IMR-90 (cell line): ENCODE results near the gene NANS. TPM values are rescaled to one million over a fixed set of nuclear protein-coding genes. Genes with fewer than 3 reads are reported as not detected.

Experiments used
- ATAC-seq: fragments of 200-7000 bp; cut with Tn5 transposase; 2 replicates; pipeline ENCODE4 v1.9.1; 2020; ENCODE audit warnings: low read depth, mild to moderate bottlenecking, moderate library complexity
- BruUV-seq: library from RNA; stranded (reverse); fragments of 400-500 nt; replicated peaks from 2 replicates; lab custom pipeline; 2021; lab: Mats Ljungman, UMichigan
- CTCF ChIA-PET: fragments of 300-600 bp; formaldehyde crosslinking; extraction: SDS; loops from one replicate; lab custom pipeline; 2021; ENCODE audit warnings: antibody characterized with exemption; lab: Yijun Ruan, JAX
- POLR2A ChIA-PET: fragments of 300-600 bp; sonication (Branson Sonifier 250); formaldehyde crosslinking; loops from one replicate; lab custom pipeline; 2022; ENCODE audit warnings: antibody characterized with exemption; ENCODE audit not compliant: unreplicated experiment; lab: Charles Lee
- DNase-seq: peaks from one replicate; pipeline ENCODE4 v3.0.0; 2013
- H2AFZ ChIP-seq: replicated peaks from 2 replicates; pipeline ENCODE3; 2013; ENCODE audit warnings: low read length, mild to moderate bottlenecking; ENCODE audit not compliant: poor library complexity
- H2AK5ac ChIP-seq: 2 replicates; pipeline ENCODE4 v1.6.1; 2013; ENCODE audit warnings: low read depth, low read length, inconsistent platforms
- H2AK9ac ChIP-seq: replicated peaks from 2 replicates; pipeline ENCODE3; 2013; ENCODE audit warnings: mild to moderate bottlenecking, low read depth, low read length, moderate library complexity; ENCODE audit not compliant: poor library complexity
- H2BK120ac ChIP-seq: 2 replicates; pipeline ENCODE4 v1.6.1; 2013; ENCODE audit warnings: low read depth, low read length, inconsistent platforms
- H2BK15ac ChIP-seq: 3 replicates; pipeline ENCODE4 v1.6.1; 2013; ENCODE audit warnings: low read depth, low read length, inconsistent platforms
- H2BK20ac ChIP-seq: 2 replicates; pipeline ENCODE4 v1.6.1; 2013; ENCODE audit warnings: low read depth, mild to moderate bottlenecking, inconsistent platforms, low read length, moderate library complexity
- H2BK5ac ChIP-seq: 2 replicates; pipeline ENCODE4 v1.6.1; 2013; ENCODE audit warnings: mild to moderate bottlenecking, low read depth, low read length, inconsistent platforms; ENCODE audit not compliant: poor library complexity, severe bottlenecking
- H3K14ac ChIP-seq: replicated peaks from 2 replicates; pipeline ENCODE4 v1.6.1; 2013; ENCODE audit warnings: low read depth, low read length, inconsistent platforms
- H3K18ac ChIP-seq: 2 replicates; pipeline ENCODE4 v1.6.1; 2013; ENCODE audit warnings: low read depth, low read length, control low read depth
- H3K23ac ChIP-seq: 2 replicates; pipeline ENCODE4 v1.6.1; 2013; ENCODE audit warnings: low read depth, low read length, inconsistent platforms
- H3K27ac ChIP-seq: 2 replicates; pipeline ENCODE4 v1.5.1; 2013; ENCODE audit warnings: mild to moderate bottlenecking, control low read depth, low read length; ENCODE audit not compliant: insufficient read depth
- H3K27me3 ChIP-seq: 2 replicates; pipeline ENCODE4 v1.6.1; 2013; ENCODE audit warnings: low read length; ENCODE audit not compliant: control insufficient read depth, insufficient read depth
- H3K36me3 ChIP-seq: 2 replicates; pipeline ENCODE4 v1.6.1; 2013; ENCODE audit warnings: low read length, mixed read lengths; ENCODE audit not compliant: control insufficient read depth, insufficient read depth
- H3K4ac ChIP-seq: 2 replicates; pipeline ENCODE4 v1.6.1; 2013; ENCODE audit warnings: low read depth, low read length, inconsistent platforms
- H3K4me1 ChIP-seq: 2 replicates; pipeline ENCODE4 v1.6.1; 2013; ENCODE audit warnings: low read length, mixed read lengths; ENCODE audit not compliant: control insufficient read depth, insufficient read depth
- H3K4me2 ChIP-seq: 2 replicates; pipeline ENCODE4 v1.6.1; 2013; ENCODE audit warnings: low read depth, mild to moderate bottlenecking, control low read depth, low read length, moderate library complexity
- H3K4me3 ChIP-seq: 2 replicates; pipeline ENCODE4 v1.5.1; 2013; ENCODE audit warnings: low read depth, mild to moderate bottlenecking, control low read depth, low read length, moderate library complexity; ENCODE audit not compliant: insufficient read depth
- H3K56ac ChIP-seq: 2 replicates; pipeline ENCODE4 v1.6.1; 2013; ENCODE audit warnings: low read length, inconsistent platforms; ENCODE audit not compliant: insufficient read depth; ENCODE audit errors: extremely low read depth
- H3K79me1 ChIP-seq, 2 experiments: 2 replicates each; pipeline ENCODE4 v1.6.1; 2013; ENCODE audit warnings: low read length in 2 of 2, inconsistent platforms in 1 of 2, low read depth in 1 of 2
- H3K9ac ChIP-seq: 2 replicates; pipeline ENCODE4 v1.6.1; 2013; ENCODE audit warnings: low read depth, low read length, control low read depth
- H3K9me1 ChIP-seq: 2 replicates; pipeline ENCODE4 v1.6.1; 2013; ENCODE audit warnings: low read length, inconsistent platforms; ENCODE audit not compliant: insufficient read depth
- H3K9me3 ChIP-seq: 2 replicates; pipeline ENCODE4 v1.6.1; 2013; ENCODE audit warnings: low read length; ENCODE audit not compliant: control insufficient read depth, insufficient read depth
- H4K20me1 ChIP-seq: 2 replicates; pipeline ENCODE4 v1.6.1; 2013; ENCODE audit warnings: low read length, inconsistent platforms; ENCODE audit not compliant: insufficient read depth
- H4K5ac ChIP-seq: 2 replicates; pipeline ENCODE4 v1.6.1; 2013; ENCODE audit warnings: mild to moderate bottlenecking, low read depth, low read length, control low read depth
- H4K8ac ChIP-seq, 2 experiments: 2 replicates each; pipeline ENCODE4 v1.6.1; 2013; ENCODE audit warnings: low read depth in 2 of 2, low read length in 2 of 2, control low read depth in 1 of 2, inconsistent platforms in 1 of 2
- H4K91ac ChIP-seq: 2 replicates; pipeline ENCODE4 v1.6.1; 2013; ENCODE audit warnings: low read depth, low read length, inconsistent platforms; ENCODE audit not compliant: insufficient read depth
- BHLHE40 ChIP-seq: fragments of 150-350 bp; IDR thresholded peaks from 2 replicates; pipeline ENCODE4 v1.6.1; 2016; ENCODE audit warnings: mild to moderate bottlenecking, low read depth, low read length
- CEBPB ChIP-seq: IDR thresholded peaks from 2 replicates; pipeline ENCODE4 v1.6.1; 2012; ENCODE audit warnings: low read depth, low read length, improper control_type of control experiment
- CHD1 ChIP-seq: IDR thresholded peaks from 2 replicates; pipeline ENCODE4 v1.6.1; 2012; ENCODE audit warnings: low read depth, low read length, improper control_type of control experiment
- FOS ChIP-seq: fragments of 150-350 bp; IDR thresholded peaks from 2 replicates; pipeline ENCODE4 v1.6.1; 2016; ENCODE audit warnings: low read depth, low read length
- MAZ ChIP-seq: IDR thresholded peaks from 2 replicates; pipeline ENCODE4 v1.6.1; 2012; ENCODE audit warnings: low read depth, mild to moderate bottlenecking, low read length, improper control_type of control experiment, moderate library complexity, borderline replicate concordance
- MXI1 ChIP-seq: IDR thresholded peaks from 2 replicates; pipeline ENCODE4 v1.6.1; 2012; ENCODE audit warnings: low read depth, mild to moderate bottlenecking, low read length, moderate library complexity, borderline replicate concordance
- NFE2L2 ChIP-seq: fragments of 150-350 bp; IDR thresholded peaks from 2 replicates; pipeline ENCODE4 v1.6.1; 2016; ENCODE audit warnings: low read depth, mild to moderate bottlenecking, low read length
- RAD21 ChIP-seq: IDR thresholded peaks from 2 replicates; pipeline ENCODE4 v1.6.1; 2012; ENCODE audit warnings: low read length, improper control_type of control experiment
- RCOR1 ChIP-seq: IDR thresholded peaks from 2 replicates; pipeline ENCODE4 v1.6.1; 2012; ENCODE audit warnings: mild to moderate bottlenecking, low read length, improper control_type of control experiment; ENCODE audit not compliant: insufficient replicate concordance
- USF2 ChIP-seq: fragments of 150-350 bp; IDR thresholded peaks from 2 replicates; pipeline ENCODE4 v1.6.1; 2017; ENCODE audit warnings: mild to moderate bottlenecking, antibody characterized with exemption, low read length, low read depth
- WGBS, 2 experiments: methylation state at CpG; one replicate each; pipeline versions ENCODE4 v1.1.5 to v1.1.7; 2013; ENCODE audit warnings: missing lambda C conversion rate in 2 of 2; ENCODE audit not compliant: insufficient read length in 1 of 2; ENCODE audit errors: extremely low coverage in 2 of 2; 5-methylcytosine and 5-hydroxymethylcytosine counted together
- dilution Hi-C: fragments of 300-500 bp; cut with HindIII; formaldehyde crosslinking; loops from one replicate; pipeline ENCODE4 v1.14.3; 2018; ENCODE audit warnings: low sequenced_read_pairs; ENCODE audit not compliant: unreplicated experiment
- in situ Hi-C: fragments of 300-500 bp; cut with MboI; formaldehyde crosslinking; loops from 3 replicates; pipeline ENCODE4 v1.14.3; 2019; ENCODE audit warnings: low sequenced_read_pairs, inconsistent platforms, mixed read lengths
- intact Hi-C: fragments of 100-400 bp; cut with micrococcal nuclease; formaldehyde crosslinking; loops from 2 replicates; pipeline ENCODE4 v1.10.0; 2022
- microRNA-seq, 2 experiments: library from miRNA; stranded (forward) in 1 of 2; unstranded in 1 of 2; fragments of 10-50 nt in 1 of 2; fragments of <30 nt in 1 of 2; gene quantifications in 1 of 2; microRNA quantifications in 1 of 2; one replicate each; pipeline versions ENCODE3 to v1.1.0; 2013 to 2020; ENCODE audit not compliant: insufficient read depth in 1 of 2, insufficient read length in 1 of 2, unreplicated experiment in 1 of 2
- polyA plus RNA-seq, 3 experiments: library from polyadenylated mRNA; depleted of rRNA; stranded (reverse); fragments of >200 nt; gene quantifications; 2 replicates each; pipeline ENCODE4 v1.2.3, GENCODE V29; 2012; ENCODE audit warnings: low replicate concordance in 1 of 3
- small RNA-seq, 5 experiments: library from RNA; depleted of rRNA; stranded (forward); fragments of <200 nt; gene quantifications; one replicate each; pipeline ENCODE3, GENCODE V24; 2012
- total RNA-seq: library from RNA; depleted of rRNA; stranded (reverse); fragments of >200 nt; gene quantifications from 2 replicates; pipeline ENCODE4 v1.2.3, GENCODE V29; 2012; rRNA removed

The NANS gene
- total and polyA plus RNA-seq, 2 of the 4 experiments (the other 2 are of a cell fraction), result 210 to 306 TPM

GRCh38 chr9:98132158-98132557 is 75.6 kb downstream of the NANS start:
- Histone ChIP-seq H2BK120ac (no peak overlapping the region), H2BK5ac (no peak overlapping the region), H3K36me3 (no peaks in the 10 kb centered on the region), H4K5ac (no peak overlapping the region), H2AK9ac (no peak overlapping the region), H2BK15ac (no peak overlapping the region), H3K27me3 (peaks cover 2% of the 10 kb centered on the region), H3K9ac (no peak overlapping the region), H3K9me3 (no peaks in the 10 kb centered on the region), H3K4me3 (no peak overlapping the region), H3K23ac (no peak overlapping the region), H3K56ac (no peak overlapping the region), H2AK5ac (no peak overlapping the region), H3K4me1 (no peaks in the 10 kb centered on the region), H3K14ac (no peak overlapping the region), H3K4me2 (no peak overlapping the region), H4K91ac (no peak overlapping the region), H4K8ac (no peak overlapping the region), H3K27ac (no peak overlapping the region), H3K4ac (no peak overlapping the region), H2AFZ (no peak overlapping the region), H4K20me1 (no peaks in the 10 kb centered on the region), H3K9me1 (no peaks in the 10 kb centered on the region), H2BK20ac (no peak overlapping the region), H3K18ac (no peak overlapping the region), H3K79me1 (no peaks in the 10 kb centered on the region)
- ATAC-seq, result no peak
- in situ Hi-C loops (no loop called here), dilution Hi-C loops (no loop called here), intact Hi-C loops (no loop called here)
- no peak for DNase-seq
- 92% methylated on average over 4 of the region's 9 CpGs; no CpG with 5 or more reads in 1 of the 2 experiments for WGBS, 2 experiments
- POLR2A ChIA-PET, result no interaction called here
- CTCF ChIA-PET, result no interaction called here
- TF ChIP-seq BHLHE40, result no peak
- TF ChIP-seq NFE2L2, result no peak
- no peak for TF ChIP-seq MAZ
- TF ChIP-seq USF2, result no peak
- TF ChIP-seq RCOR1, result no peak
- TF ChIP-seq MXI1, result no peak
- no peak for TF ChIP-seq CEBPB
- no peak for TF ChIP-seq CHD1
- TF ChIP-seq RAD21, result no peak
- TF ChIP-seq FOS, result no peak
- BruUV-seq, result no TSS peak

Small RNA genes within 50 kb of the gene (microRNA-seq; reads per million reads assigned to microRNA genes)
- not detected for gene RF00017 (ENCODE audit: insufficient read depth, insufficient read length)
- gene RNU6-918P (ENCODE audit: insufficient read depth, insufficient read length), result not detected

Small RNA genes within 50 kb of the gene (small RNA-seq; reads per million reads assigned to genes)
- 0 reads per million in 5 experiments for gene RF00017
- 0 to 0.56 (median 0) reads per million in 5 experiments for gene RNU6-918P

Other genes starting within 250 kb of the NANS start
- under 0.01 and 0.28 TPM in 2 replicates for gene FOXE1, start 203.5 kb upstream of the NANS start, total RNA-seq
- 0.22 TPM in 2 replicates for gene FOXE1, start 203.5 kb upstream of the NANS start, polyA plus RNA-seq (2012; rRNA removed)
- 17.5 and 19.9 TPM in 2 replicates for gene TRMO, start 134.2 kb upstream of the NANS start, total RNA-seq
- 7.6 and 10.2 TPM in 2 replicates for gene TRMO, start 134.2 kb upstream of the NANS start, polyA plus RNA-seq (2012; rRNA removed)
- gene HEMGN, start 118.6 kb upstream of the NANS start, total RNA-seq, result not detected in 2 replicates
- not detected in 2 replicates for gene HEMGN, start 118.6 kb upstream of the NANS start, polyA plus RNA-seq (2012; rRNA removed)
- gene ANP32B, start 73.4 kb upstream of the NANS start, total RNA-seq, result 3.9 and 9.4 TPM in 2 replicates
- 40.7 and 46.8 TPM in 2 replicates for gene ANP32B, start 73.4 kb upstream of the NANS start, polyA plus RNA-seq (2012; rRNA removed)
- 3.0 and 3.1 TPM in 2 replicates for gene TRIM14, start 62.5 kb downstream of the NANS start, total RNA-seq
- gene TRIM14, start 62.5 kb downstream of the NANS start, polyA plus RNA-seq (2012; rRNA removed), result 8.5 and 8.8 TPM in 2 replicates
- gene CORO2A, start 135.9 kb downstream of the NANS start, total RNA-seq, result 1.9 and 2.2 TPM in 2 replicates
- gene CORO2A, start 135.9 kb downstream of the NANS start, polyA plus RNA-seq (2012; rRNA removed), result 1.9 and 2.2 TPM in 2 replicates
- gene TBC1D2, start 198.9 kb downstream of the NANS start, total RNA-seq, result 35.6 and 36.9 TPM in 2 replicates
- gene TBC1D2, start 198.9 kb downstream of the NANS start, polyA plus RNA-seq (2012; rRNA removed), result 62.7 and 75.3 TPM in 2 replicates